Sigmoid colon (tissue), 7 donors: ENCODE results near the gene CCDC122. TPM values are rescaled to one million over a fixed set of nuclear protein-coding genes. Genes with fewer than 3 reads are reported as not detected.
A peak's percentile ranks its signal among the peaks of the same experiment; 100 is the strongest.

Experiments used
- DNase-seq: peaks from one replicate; pipeline ENCODE4 v3.0.0-alpha.2; 2019
- H3K27ac ChIP-seq, 4 donors: fragments of 200-600 bp; sonication (generic); one replicate each; pipeline ENCODE4 v1.5.1; 2016 to 2019; ENCODE audit warnings: mild to moderate bottlenecking in 1 of 4
- H3K27me3 ChIP-seq, 3 donors: fragments of 200-600 bp; sonication (generic); one replicate each; pipeline ENCODE4 v1.5.1; 2019; ENCODE audit warnings: mild to moderate bottlenecking in 1 of 3
- H3K36me3 ChIP-seq, 4 donors: fragments of 200-600 bp; sonication (generic); one replicate each; pipeline ENCODE4 v1.5.1; 2016 to 2019
- H3K4me1 ChIP-seq, 4 donors: fragments of 200-600 bp; sonication (generic); one replicate each; pipeline ENCODE4 v1.5.1; 2017 to 2019
- H3K4me3 ChIP-seq, 4 donors: fragments of 200-600 bp; sonication (generic); one replicate each; pipeline ENCODE4 v1.5.1; 2017 to 2019; ENCODE audit warnings: mild to moderate bottlenecking in 2 of 4, moderate library complexity in 1 of 4
- H3K9me3 ChIP-seq, 4 donors: fragments of 200-600 bp in 3 of 4; sonication (generic) in 3 of 4; one replicate each; pipeline versions ENCODE4 v1.5.1 to v1.6.1; 2013 to 2019
- EP300 ChIP-seq, 4 donors: sonication (generic); formaldehyde crosslinking; IDR thresholded peaks; one replicate each; pipeline ENCODE4 v1.6.1; 2017; ENCODE audit warnings: antibody characterized with exemption in 4 of 4
- POLR2A ChIP-seq, 2 donors: fragments of 450-650 bp; IDR thresholded peaks; one replicate each; pipeline ENCODE4 v1.6.1; 2016; ENCODE audit warnings: antibody characterized with exemption in 2 of 2, mild to moderate bottlenecking in 2 of 2, moderate library complexity in 2 of 2
- POLR2AphosphoS5 ChIP-seq, 4 donors: sonication (generic); formaldehyde crosslinking; IDR thresholded peaks; one replicate each; pipeline ENCODE4 v1.6.1; 2017; ENCODE audit warnings: antibody characterized with exemption in 4 of 4
- WGBS, 2 donors: extraction: QIAGEN DNeasy Blood & Tissue Kit; methylation state at CpG; one replicate each; pipeline ENCODE4 v1.1.7; 2013; 5-methylcytosine and 5-hydroxymethylcytosine counted together
- intact Hi-C: fragments of 100-400 bp; cut with DNase I; formaldehyde crosslinking; loops from one replicate; pipeline ENCODE4 v1.15.1; 2023
- polyA plus RNA-seq, 3 donors: library from polyadenylated mRNA; stranded (reverse); fragments of 200-250 nt; gene quantifications; one replicate each; pipeline ENCODE4 v1.2.3, GENCODE V29; 2013
- total RNA-seq, 4 donors: library from RNA; depleted of rRNA; stranded (reverse); fragments of >200 nt; gene quantifications; one replicate each; pipeline ENCODE4 v1.1.0, GENCODE V29; 2016
- TF ChIP-seq, protein P1 (sequence below), 4 experiments: fragments of 450-650 bp in 3 of 4; fragments of 200-600 bp in 1 of 4; IDR thresholded peaks; one replicate each; pipeline ENCODE4 v1.5.1; 2016 to 2019; ENCODE audit warnings: antibody characterized with exemption in 4 of 4, mild to moderate bottlenecking in 3 of 4, moderate library complexity in 2 of 4
- donor health status: healthy with polysubstance abuse.
- donor health status: Bipolar disorder and iron deficiency.
- donor health status: healthy.

The CCDC122 gene
- total and polyA plus RNA-seq, 7 donors = 1.2 to 7.4 (median 3.7) TPM

- TF ChIP-seq, protein P1, sequence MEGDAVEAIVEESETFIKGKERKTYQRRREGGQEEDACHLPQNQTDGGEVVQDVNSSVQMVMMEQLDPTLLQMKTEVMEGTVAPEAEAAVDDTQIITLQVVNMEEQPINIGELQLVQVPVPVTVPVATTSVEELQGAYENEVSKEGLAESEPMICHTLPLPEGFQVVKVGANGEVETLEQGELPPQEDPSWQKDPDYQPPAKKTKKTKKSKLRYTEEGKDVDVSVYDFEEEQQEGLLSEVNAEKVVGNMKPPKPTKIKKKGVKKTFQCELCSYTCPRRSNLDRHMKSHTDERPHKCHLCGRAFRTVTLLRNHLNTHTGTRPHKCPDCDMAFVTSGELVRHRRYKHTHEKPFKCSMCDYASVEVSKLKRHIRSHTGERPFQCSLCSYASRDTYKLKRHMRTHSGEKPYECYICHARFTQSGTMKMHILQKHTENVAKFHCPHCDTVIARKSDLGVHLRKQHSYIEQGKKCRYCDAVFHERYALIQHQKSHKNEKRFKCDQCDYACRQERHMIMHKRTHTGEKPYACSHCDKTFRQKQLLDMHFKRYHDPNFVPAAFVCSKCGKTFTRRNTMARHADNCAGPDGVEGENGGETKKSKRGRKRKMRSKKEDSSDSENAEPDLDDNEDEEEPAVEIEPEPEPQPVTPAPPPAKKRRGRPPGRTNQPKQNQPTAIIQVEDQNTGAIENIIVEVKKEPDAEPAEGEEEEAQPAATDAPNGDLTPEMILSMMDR (IDR thresholded peaks at IDR 0.05) = no peak
- TF ChIP-seq POLR2AphosphoS5 (IDR thresholded peaks at IDR 0.05) (no peak), EP300 (IDR thresholded peaks at IDR 0.05) (no peak), POLR2A (IDR thresholded peaks at IDR 0.05) (no peak)
- Histone ChIP-seq H3K27me3 (no peaks in the 10 kb centered on the region), H3K36me3 (no peaks in the 10 kb centered on the region), H3K4me3 (no peak overlapping the region), H3K27ac (no peak overlapping the region), H3K4me1 (peaks cover 0 to 11% (median 7%) of the 10 kb centered on the region in 4 donors), H3K9me3 (no peaks in the 10 kb centered on the region)
- intact Hi-C loops = loop anchor here (10.0 kb wide), 1 partner anchor 614 kb away; no protein-coding TSS in a partner anchor
- no peak for DNase-seq
These were observed 70.9 kb downstream of the CCDC122 start for GRCh38 chr13:43808676-43809075.

- Histone ChIP-seq H3K9me3 (no peaks in the 10 kb centered on the region), H3K4me1 (peaks cover 0 to 11% (median 7%) of the 10 kb centered on the region in 4 donors), H3K27ac (no peak overlapping the region), H3K4me3 (no peak overlapping the region), H3K27me3 (no peaks in the 10 kb centered on the region), H3K36me3 (no peaks in the 10 kb centered on the region)
- intact Hi-C loops = loop anchor here (2.0 to 10.0 kb wide), 2 partner anchors 611 to 721 kb away; no protein-coding TSS in a partner anchor
- TF ChIP-seq EP300 (IDR thresholded peaks at IDR 0.05) (no peak), POLR2AphosphoS5 (IDR thresholded peaks at IDR 0.05) (no peak), POLR2A (IDR thresholded peaks at IDR 0.05) (no peak)
- TF ChIP-seq, protein P1 (IDR thresholded peaks at IDR 0.05) = no peak
- no peak for DNase-seq
- WGBS, 2 donors = 83 to 88% methylated on average over 6 of the region's 6 CpGs
These were observed 73.8 kb downstream of the CCDC122 start for GRCh38 chr13:43805681-43806128.

DNA sequence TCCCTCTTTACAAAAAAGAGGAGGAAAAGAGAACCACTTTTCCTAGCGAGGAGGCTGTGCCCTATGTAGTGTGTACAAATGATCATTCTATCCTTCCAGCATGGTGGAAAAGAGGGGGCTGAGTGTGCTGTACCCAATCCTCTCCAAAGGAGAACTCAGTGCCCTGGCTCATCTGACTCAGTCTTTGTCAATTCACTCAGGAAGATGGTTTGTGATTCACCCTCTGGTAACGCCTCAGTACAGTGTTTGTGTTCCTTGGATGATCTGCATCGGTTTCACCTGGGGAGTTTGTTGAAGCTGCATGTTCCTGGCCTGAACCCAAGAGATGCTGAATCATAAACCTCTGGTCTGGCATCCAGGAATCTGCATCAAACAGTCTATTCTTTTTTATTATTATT, 74.5 kb downstream of the CCDC122 start:
- Histone ChIP-seq H3K27ac (peak overlapping the region in 2 of 4 donors; percentile 44 to 69), H3K4me3 (peak overlapping the region in 1 of 4 donors; percentile 21), H3K36me3 (no peaks in the 10 kb centered on the region), H3K27me3 (no peaks in the 10 kb centered on the region), H3K4me1 (peaks cover 0 to 11% (median 7%) of the 10 kb centered on the region in 4 donors), H3K9me3 (no peaks in the 10 kb centered on the region)
- TF ChIP-seq POLR2A (IDR thresholded peaks at IDR 0.05) (no peak), POLR2AphosphoS5 (IDR thresholded peaks at IDR 0.05) (no peak), EP300 (IDR thresholded peaks at IDR 0.05) (no peak)
- TF ChIP-seq, protein P1 (IDR thresholded peaks at IDR 0.05) = no peak
- WGBS, 2 donors = 23 to 50% methylated on average over 3 of the region's 3 CpGs
- no peak for DNase-seq
- intact Hi-C loops = loop anchor here (2.0 to 10.0 kb wide), 2 partner anchors 610 to 720 kb away; no protein-coding TSS in a partner anchor

DNA sequence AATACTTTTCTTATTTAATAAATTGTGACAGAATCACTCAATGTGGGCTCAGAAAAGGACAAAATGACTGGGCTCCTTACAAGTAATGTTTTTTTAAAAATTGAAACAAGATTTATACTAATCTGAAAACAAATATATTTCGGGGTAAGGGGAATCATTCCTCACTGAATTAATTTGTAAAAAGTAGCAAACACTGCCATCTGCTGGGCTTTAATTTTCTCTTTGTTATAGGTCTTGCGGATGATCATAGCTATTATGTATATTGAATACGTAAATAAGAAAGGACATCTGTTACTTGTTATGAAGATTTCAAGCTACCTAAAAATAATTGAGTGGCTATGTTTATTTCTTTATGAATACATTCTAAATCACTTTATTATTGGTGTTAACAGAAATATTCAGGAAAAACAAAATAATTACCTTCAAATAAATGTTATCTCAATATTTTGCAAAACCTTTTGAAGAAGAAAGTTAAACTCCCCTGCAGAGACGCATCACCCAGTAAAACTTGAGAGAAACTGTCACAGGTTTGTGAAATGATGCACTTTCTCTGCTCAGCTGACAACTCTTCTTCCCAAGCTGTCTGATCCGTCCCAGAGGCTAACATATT, 75.0 kb downstream of the CCDC122 start:
- H3K4me1 ChIP-seq = peaks cover 0 to 11% (median 7%) of the 10 kb centered on the region in 4 donors
- TF ChIP-seq EP300 (IDR thresholded peaks at IDR 0.05) = no peak
- no peak for TF ChIP-seq POLR2A (IDR thresholded peaks at IDR 0.05)
- no peak for TF ChIP-seq POLR2AphosphoS5 (IDR thresholded peaks at IDR 0.05)
- TF ChIP-seq, protein P1 (IDR thresholded peaks at IDR 0.05) = peak; percentile 10 to 59 (median 41)
- 19 to 32% methylated on average over 5 of the region's 5 CpGs for WGBS, 2 donors
- DNase-seq = no peak
- no peaks in the 10 kb centered on the region for H3K27me3 ChIP-seq
- peak overlapping the region in 1 of 4 donors; percentile 21 for H3K4me3 ChIP-seq
- H3K36me3 ChIP-seq = no peaks in the 10 kb centered on the region
- H3K27ac ChIP-seq = peak overlapping the region in 2 of 4 donors; percentile 44 to 69
- intact Hi-C loops = loop anchor here (2.0 to 10.0 kb wide), 4 partner anchors 610 to 1207 kb away; no protein-coding TSS in a partner anchor
- no peaks in the 10 kb centered on the region for H3K9me3 ChIP-seq
